ENCODE measurements around the gene ANP32E.
A peak's percentile ranks its signal among the peaks of the same experiment; 100 is the strongest.
"Not testable (repeated sequence)": the region's sequence is repeated elsewhere in the genome, so short reads cannot be mapped to it uniquely, and the experiment has no call there.

The ANP32E gene

GRCh38 chr1:150213170-150214098 is 22.5 kb downstream of the ANP32E start:
- FAIRE-seq = peak; percentile 92
- peak; percentile 75 for DNase-seq (ENCODE audit: insufficient read length, low spot score)
- TF ChIP-seq PAX5 (IDR thresholded peaks at IDR 0.05; ENCODE audit: insufficient read depth, low read length, severe bottlenecking) (no peak), TAF1 (IDR thresholded peaks at IDR 0.05; ENCODE audit: low read depth, low read length) (peak; percentile 37; the same call in 1 of the 2 replicates), POLR2A (IDR thresholded peaks at IDR 0.05; ENCODE audit: low read depth, low read length) (peak; percentile 58; the same call in 1 of the 2 replicates), POLR2AphosphoS5 (IDR thresholded peaks at IDR 0.05; ENCODE audit: low read depth, low read length) (peak; percentile 69), SPI1 (IDR thresholded peaks at IDR 0.05; ENCODE audit: low read depth, low read length) (peak; percentile 88), POU2F2 (IDR thresholded peaks at IDR 0.05; ENCODE audit: low read depth, low read length) (no peak)

GRCh38 chr1:150212070-150212469 is 23.8 kb downstream of the ANP32E start:
- no peak for FAIRE-seq
- TF ChIP-seq POU2F2 (IDR thresholded peaks at IDR 0.05; ENCODE audit: low read depth, low read length) = no peak
- no peak for TF ChIP-seq TAF1 (IDR thresholded peaks at IDR 0.05; ENCODE audit: low read depth, low read length)
- TF ChIP-seq POLR2AphosphoS5 (IDR thresholded peaks at IDR 0.05; ENCODE audit: low read depth, low read length) = no peak
- no peak for TF ChIP-seq POLR2A (IDR thresholded peaks at IDR 0.05; ENCODE audit: low read depth, low read length)
- TF ChIP-seq SPI1 (IDR thresholded peaks at IDR 0.05; ENCODE audit: low read depth, low read length) = no peak
- no peak for TF ChIP-seq PAX5 (IDR thresholded peaks at IDR 0.05; ENCODE audit: insufficient read depth, low read length, severe bottlenecking)
- DNase-seq (ENCODE audit: insufficient read length, low spot score) = no peak

- no peak for TF ChIP-seq PAX5 (IDR thresholded peaks at IDR 0.05; ENCODE audit: insufficient read depth, low read length, severe bottlenecking)
- no peak for TF ChIP-seq POLR2AphosphoS5 (IDR thresholded peaks at IDR 0.05; ENCODE audit: low read depth, low read length)
- TF ChIP-seq TAF1 (IDR thresholded peaks at IDR 0.05; ENCODE audit: low read depth, low read length) = no peak
- no peak for TF ChIP-seq SPI1 (IDR thresholded peaks at IDR 0.05; ENCODE audit: low read depth, low read length)
- no peak for TF ChIP-seq POU2F2 (IDR thresholded peaks at IDR 0.05; ENCODE audit: low read depth, low read length)
- TF ChIP-seq POLR2A (IDR thresholded peaks at IDR 0.05; ENCODE audit: low read depth, low read length) = no peak
- DNase-seq (ENCODE audit: insufficient read length, low spot score) (no peak), FAIRE-seq (no peak)
Measured at GRCh38 chr1:150210706-150211105, 25.2 kb downstream of the ANP32E start.

- no peak for TF ChIP-seq SPI1 (IDR thresholded peaks at IDR 0.05; ENCODE audit: low read depth, low read length)
- TF ChIP-seq POU2F2 (IDR thresholded peaks at IDR 0.05; ENCODE audit: low read depth, low read length) = no peak
- no peak for TF ChIP-seq POLR2AphosphoS5 (IDR thresholded peaks at IDR 0.05; ENCODE audit: low read depth, low read length)
- TF ChIP-seq TAF1 (IDR thresholded peaks at IDR 0.05; ENCODE audit: low read depth, low read length) = no peak
- TF ChIP-seq PAX5 (IDR thresholded peaks at IDR 0.05; ENCODE audit: insufficient read depth, low read length, severe bottlenecking) = no peak
- TF ChIP-seq POLR2A (IDR thresholded peaks at IDR 0.05; ENCODE audit: low read depth, low read length) = no peak
- FAIRE-seq = no peak
- DNase-seq (ENCODE audit: insufficient read length, low spot score) = no peak
Measured at GRCh38 chr1:150210091-150210490, 25.8 kb downstream of the ANP32E start.

GRCh38 chr1:150208460-150208859 is 27.5 kb downstream of the ANP32E start:
- not testable (repeated sequence) for FAIRE-seq; DNase-seq (ENCODE audit: insufficient read length, low spot score)

- FAIRE-seq = no peak
- TF ChIP-seq POU2F2 (IDR thresholded peaks at IDR 0.05; ENCODE audit: low read depth, low read length) (no peak), POLR2AphosphoS5 (IDR thresholded peaks at IDR 0.05; ENCODE audit: low read depth, low read length) (no peak), TAF1 (IDR thresholded peaks at IDR 0.05; ENCODE audit: low read depth, low read length) (no peak), PAX5 (IDR thresholded peaks at IDR 0.05; ENCODE audit: insufficient read depth, low read length, severe bottlenecking) (no peak), POLR2A (IDR thresholded peaks at IDR 0.05; ENCODE audit: low read depth, low read length) (no peak), SPI1 (IDR thresholded peaks at IDR 0.05; ENCODE audit: low read depth, low read length) (no peak)
Measured at GRCh38 chr1:150207281-150207971, 28.5 kb downstream of the ANP32E start.

GRCh38 chr1:150196417-150196816 is 39.5 kb downstream of the ANP32E start:
- FAIRE-seq = no peak

More at GRCh38 chr1:150207281-150207971, 28.5 kb downstream of the ANP32E start:
- no peak for DNase-seq (ENCODE audit: insufficient read length, low spot score)

GRCh38 chr1:150194381-150195031 is 41.4 kb downstream of the ANP32E start:
- no peak for DNase-seq (ENCODE audit: insufficient read length, low spot score)
- TF ChIP-seq TAF1 (IDR thresholded peaks at IDR 0.05; ENCODE audit: low read depth, low read length) (no peak), POLR2AphosphoS5 (IDR thresholded peaks at IDR 0.05; ENCODE audit: low read depth, low read length) (no peak), POU2F2 (IDR thresholded peaks at IDR 0.05; ENCODE audit: low read depth, low read length) (no peak), SPI1 (IDR thresholded peaks at IDR 0.05; ENCODE audit: low read depth, low read length) (no peak), PAX5 (IDR thresholded peaks at IDR 0.05; ENCODE audit: insufficient read depth, low read length, severe bottlenecking) (no peak), POLR2A (IDR thresholded peaks at IDR 0.05; ENCODE audit: low read depth, low read length) (no peak)
- no peak for FAIRE-seq

More at GRCh38 chr1:150196417-150196816, 39.5 kb downstream of the ANP32E start:
- DNase-seq (ENCODE audit: insufficient read length, low spot score) = no peak
- no peak for TF ChIP-seq POLR2AphosphoS5 (IDR thresholded peaks at IDR 0.05; ENCODE audit: low read depth, low read length)

- TF ChIP-seq POLR2AphosphoS5 (IDR thresholded peaks at IDR 0.05; ENCODE audit: low read depth, low read length) (no peak), TAF1 (IDR thresholded peaks at IDR 0.05; ENCODE audit: low read depth, low read length) (no peak), PAX5 (IDR thresholded peaks at IDR 0.05; ENCODE audit: insufficient read depth, low read length, severe bottlenecking) (no peak), POLR2A (IDR thresholded peaks at IDR 0.05; ENCODE audit: low read depth, low read length) (no peak), POU2F2 (IDR thresholded peaks at IDR 0.05; ENCODE audit: low read depth, low read length) (no peak), SPI1 (IDR thresholded peaks at IDR 0.05; ENCODE audit: low read depth, low read length) (no peak)
- DNase-seq (ENCODE audit: insufficient read length, low spot score) (no peak), FAIRE-seq (no peak)
Measured at GRCh38 chr1:150192012-150192411, 43.9 kb downstream of the ANP32E start.
